ENCODE data around the gene CDH18.

DNA sequence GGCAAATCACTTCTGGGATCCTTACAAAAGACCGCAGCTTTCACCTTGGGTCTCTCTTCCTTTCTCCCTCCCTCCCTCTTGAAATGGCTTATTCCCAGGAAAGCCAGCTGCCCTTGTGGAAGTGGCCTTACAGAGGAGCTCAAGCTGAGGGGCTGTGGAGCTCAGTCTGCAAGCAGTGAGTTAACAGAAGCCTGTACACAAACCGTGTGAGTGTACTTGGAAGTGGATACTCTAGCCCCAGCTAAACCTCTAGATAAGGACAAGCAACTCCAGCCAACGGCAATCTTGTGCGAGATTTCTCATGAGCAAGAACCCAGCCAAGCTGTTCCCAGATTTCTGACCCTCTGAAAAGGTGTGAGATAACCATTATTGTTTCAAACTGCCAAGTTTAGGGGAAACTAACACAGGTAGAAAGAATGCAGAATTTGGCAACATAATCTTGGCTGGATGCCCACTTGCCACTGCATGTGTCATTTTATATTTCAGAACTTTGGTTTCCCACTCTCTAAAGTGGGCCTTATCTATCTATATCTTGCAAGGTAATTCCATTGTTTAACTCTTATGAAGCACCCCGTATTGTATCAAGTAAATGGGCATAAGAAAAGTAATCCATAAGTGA is 85.6 kb downstream of the CDH18 start:
- TF ChIP-seq EZH2 (IDR thresholded peaks at IDR 0.05; ENCODE audit: insufficient read depth, poor library complexity, severe bottlenecking) (no peak), EZH2phosphoT487 (IDR thresholded peaks at IDR 0.05; ENCODE audit: insufficient read depth, low read depth) (no peak)

Measured in GM23248 (cell line).